GM12873 (cell line): ENCODE data around the gene CHST11.
A peak's percentile ranks its signal among the peaks of the same experiment; 100 is the strongest.

Experiments
- TF ChIP-seq, protein P1 (sequence below): IDR thresholded peaks from 2 replicates; pipeline ENCODE4 v1.5.1; 2012; ENCODE audit warnings: low read depth, mild to moderate bottlenecking, moderate library complexity, low read length, control low read depth; ENCODE audit not compliant: insufficient read depth; ENCODE audit errors: missing control alignments

The CHST11 gene

DNA sequence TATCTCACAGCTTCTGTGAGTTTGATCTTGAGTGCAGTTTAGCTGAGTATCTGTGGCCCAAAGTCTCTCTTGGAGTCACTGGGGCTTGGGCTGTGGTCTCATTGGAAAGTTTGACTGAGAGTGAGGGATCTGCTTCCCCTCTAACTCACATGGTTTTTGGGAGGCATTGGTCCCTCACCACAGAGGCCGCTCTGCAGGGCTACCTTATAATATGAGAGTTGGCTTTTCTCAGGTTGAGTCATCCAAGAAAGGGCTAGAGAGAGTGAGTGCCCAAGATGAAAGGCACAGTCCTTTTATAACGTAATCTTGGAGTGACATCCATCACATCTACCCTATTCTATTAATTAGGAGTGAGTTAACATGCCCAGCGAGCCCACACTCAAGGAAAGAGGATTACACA is 325.5 kb downstream of the CHST11 start:
- TF ChIP-seq, protein P1, sequence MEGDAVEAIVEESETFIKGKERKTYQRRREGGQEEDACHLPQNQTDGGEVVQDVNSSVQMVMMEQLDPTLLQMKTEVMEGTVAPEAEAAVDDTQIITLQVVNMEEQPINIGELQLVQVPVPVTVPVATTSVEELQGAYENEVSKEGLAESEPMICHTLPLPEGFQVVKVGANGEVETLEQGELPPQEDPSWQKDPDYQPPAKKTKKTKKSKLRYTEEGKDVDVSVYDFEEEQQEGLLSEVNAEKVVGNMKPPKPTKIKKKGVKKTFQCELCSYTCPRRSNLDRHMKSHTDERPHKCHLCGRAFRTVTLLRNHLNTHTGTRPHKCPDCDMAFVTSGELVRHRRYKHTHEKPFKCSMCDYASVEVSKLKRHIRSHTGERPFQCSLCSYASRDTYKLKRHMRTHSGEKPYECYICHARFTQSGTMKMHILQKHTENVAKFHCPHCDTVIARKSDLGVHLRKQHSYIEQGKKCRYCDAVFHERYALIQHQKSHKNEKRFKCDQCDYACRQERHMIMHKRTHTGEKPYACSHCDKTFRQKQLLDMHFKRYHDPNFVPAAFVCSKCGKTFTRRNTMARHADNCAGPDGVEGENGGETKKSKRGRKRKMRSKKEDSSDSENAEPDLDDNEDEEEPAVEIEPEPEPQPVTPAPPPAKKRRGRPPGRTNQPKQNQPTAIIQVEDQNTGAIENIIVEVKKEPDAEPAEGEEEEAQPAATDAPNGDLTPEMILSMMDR: no peak

DNA sequence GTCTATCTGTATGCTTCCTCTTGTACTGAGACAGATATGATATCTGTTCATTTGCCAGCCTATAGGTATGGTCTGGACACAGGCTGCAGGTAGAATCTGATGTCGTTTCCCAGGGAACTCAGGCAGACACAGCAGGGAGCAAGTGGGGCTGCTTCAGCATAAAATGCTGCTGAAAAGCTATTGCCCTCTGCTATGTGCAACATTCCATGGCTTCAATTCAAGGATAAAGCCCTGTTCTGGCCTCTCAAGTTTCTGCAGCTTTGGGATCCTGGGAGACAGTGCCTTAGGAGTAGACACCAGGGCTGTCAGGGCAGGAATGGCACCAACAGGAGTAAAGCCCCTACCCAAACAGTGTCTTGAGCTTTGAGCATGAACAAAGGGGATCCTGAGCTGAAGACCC is 327.8 kb downstream of the CHST11 start:
- TF ChIP-seq, protein P1: no peak

DNA sequence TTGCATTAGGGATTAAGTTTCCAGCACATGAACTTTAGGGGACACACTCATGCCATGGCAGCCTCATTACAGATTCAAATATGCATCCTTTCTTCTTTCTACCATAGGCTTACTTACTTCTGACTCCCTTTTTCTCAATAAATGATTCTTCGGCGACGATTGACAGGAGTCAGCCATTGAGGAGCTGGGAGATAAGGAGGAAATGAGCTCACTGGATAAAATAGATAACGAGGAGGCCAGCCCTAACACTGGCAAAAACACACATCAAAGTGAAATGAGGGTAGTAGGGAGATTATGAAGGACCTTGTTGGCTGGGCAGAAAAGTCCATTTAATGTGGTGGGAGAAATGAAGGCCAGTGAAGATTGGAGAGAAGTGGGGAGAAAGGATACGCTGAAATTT is 329.1 kb downstream of the CHST11 start:
- TF ChIP-seq, protein P1: no peak

DNA sequence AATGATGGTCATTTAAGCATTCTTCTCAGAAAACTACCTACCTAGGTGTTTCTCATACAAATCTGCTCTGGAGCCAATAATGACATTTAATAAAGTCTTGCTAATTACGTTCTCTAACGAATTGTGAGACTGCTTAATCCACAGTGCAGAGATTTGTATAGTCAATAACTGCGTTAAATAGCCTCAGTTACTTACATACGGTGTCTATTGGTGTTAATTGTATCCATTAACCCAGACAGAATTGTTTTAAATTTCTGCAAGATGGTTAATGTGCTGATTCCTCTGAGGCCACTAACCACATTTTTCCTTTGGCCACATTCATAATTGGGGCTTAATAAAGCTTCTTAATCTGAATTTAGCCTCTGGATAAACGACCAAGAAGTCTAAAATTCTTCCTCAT is 329.6 kb downstream of the CHST11 start:
- TF ChIP-seq, protein P1: no peak

DNA sequence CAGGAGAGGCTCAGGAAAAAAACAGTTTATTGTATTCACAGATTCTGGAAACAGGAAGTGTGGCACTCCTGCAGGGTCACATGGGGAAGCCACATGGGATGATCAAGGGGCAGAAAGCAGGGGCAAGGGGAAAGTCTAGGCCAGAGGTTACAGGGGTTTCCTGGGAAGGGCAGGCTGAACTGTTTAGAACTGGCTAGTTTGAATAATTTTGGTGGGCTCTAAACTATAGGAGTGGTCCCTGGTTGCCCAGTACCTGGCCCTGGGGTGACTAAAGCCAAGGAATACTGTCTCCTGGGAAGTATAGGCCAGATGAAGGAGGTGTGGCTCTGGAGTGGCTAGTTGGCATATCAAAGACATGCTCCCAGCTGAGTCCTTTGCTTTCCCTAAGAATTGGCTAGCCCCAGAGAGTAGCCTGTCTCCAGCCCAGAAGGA is 332.1 kb downstream of the CHST11 start:
- TF ChIP-seq, protein P1: no peak

DNA sequence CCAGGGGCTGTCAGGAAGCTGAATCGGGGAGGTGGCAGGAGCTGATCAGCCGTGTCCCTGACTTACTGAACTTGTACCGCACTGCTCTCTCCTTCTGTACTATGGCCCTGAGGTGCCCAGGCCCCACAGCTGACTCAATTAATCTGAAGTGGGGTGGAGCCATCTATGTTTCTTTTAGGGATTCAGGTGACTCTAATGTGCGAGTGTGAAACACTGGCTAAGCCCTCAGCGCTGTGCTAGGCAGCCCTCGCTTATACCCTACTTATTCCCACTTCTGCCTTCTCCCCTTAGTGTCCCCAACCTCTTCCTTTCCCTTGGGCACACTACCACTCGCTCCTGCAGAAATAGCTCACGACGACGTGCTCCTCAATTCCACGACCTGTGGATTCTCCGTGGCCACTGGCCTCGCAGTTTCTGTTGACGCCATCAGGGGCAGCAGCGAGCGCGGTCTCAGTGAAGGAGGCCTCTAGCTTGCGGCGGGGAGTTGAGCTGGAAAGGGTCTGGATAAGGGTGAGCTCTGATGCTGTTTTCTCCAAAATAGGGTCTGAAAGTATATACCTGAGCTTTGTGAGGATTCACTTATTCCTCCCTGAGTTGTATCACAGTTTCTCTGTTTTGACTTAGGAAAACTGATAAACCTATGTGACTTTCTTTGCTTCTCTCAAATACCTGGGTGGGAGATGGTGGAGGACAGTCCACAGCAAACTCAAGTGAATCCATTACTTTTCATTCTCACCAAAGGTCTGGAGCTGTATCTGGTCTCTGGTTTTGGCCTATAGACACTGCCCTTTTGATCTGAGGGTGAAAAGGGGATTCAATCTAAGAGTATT is 333.8 kb downstream of the CHST11 start:
- TF ChIP-seq, protein P1: peak; percentile 82

DNA sequence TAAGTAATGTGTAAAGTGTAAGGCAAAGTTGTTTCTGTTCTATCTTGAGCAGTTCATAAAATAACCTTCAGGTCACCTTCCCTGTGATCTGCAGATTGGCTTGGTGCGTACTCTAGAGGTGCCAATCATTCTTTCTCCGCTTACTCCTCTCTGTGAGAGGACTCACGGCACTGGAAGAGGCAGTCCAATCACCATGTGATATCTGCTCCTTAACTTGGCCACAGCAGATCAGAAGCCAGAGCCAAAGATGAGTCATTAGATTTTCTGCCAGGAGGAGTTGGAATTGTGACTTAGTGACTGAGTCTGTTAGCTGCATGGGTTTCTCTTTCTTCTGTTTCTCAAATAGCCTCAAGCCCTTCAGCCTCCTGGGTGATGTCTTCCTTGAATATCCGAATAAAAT is 335.8 kb downstream of the CHST11 start:
- TF ChIP-seq, protein P1: no peak
